ENCODE measurements around the gene ZNF836.
A peak's percentile ranks its signal among the peaks of the same experiment; 100 is the strongest.

ZNF836 gene

DNA sequence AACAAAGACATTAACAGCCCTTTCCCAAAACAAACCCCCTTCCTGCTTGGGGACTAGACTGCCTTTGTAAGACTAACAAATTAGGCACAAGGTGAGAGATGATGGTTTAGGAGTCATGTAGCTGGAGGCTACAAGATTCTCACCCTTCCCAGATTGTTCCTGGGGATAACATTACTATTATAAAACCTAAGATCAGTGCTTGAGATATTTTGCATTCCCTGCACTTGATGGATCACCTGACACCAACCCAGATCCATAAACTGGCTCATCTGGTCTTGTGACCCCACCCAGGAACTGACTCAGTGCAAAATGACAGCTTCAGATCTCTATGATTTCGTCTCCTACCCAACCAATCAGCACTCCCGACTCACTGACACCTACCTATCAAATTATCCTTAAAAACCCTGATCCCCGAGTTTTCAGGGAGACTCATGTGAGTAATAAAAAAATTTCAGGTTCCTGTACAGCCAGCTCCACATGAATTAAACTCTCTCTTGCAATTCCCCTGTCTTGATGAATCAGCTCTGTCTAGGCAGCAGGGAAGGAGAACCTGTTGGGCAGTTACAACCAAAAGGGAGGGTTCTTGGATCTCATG lies 29.3 kb downstream of the ZNF836 start:
- Histone ChIP-seq H3K36me3 (ENCODE audit: control insufficient read depth in 4 of 4, insufficient read depth in 4 of 4, low read length in 3 of 4) (no peaks in the 10 kb centered on the region), H3K27ac (ENCODE audit: insufficient read depth in 1 of 2, low read depth in 1 of 2, low read length in 2 of 2, poor library complexity in 1 of 2, severe bottlenecking in 2 of 2) (no peak overlapping the region), H3K27me3 (replicated peaks in 2 of 5; ENCODE audit: control insufficient read depth in 4 of 5, insufficient read depth in 5 of 5, low read length in 4 of 5) (no peaks in the 10 kb centered on the region), H3K4me1 (ENCODE audit: control extremely low read depth in 1 of 4, control insufficient read depth in 4 of 4, insufficient read depth in 4 of 4, low read length in 3 of 4) (peaks cover 0 to 25% (median 16%) of the 10 kb centered on the region in 4 experiments), H3K9me3 (ENCODE audit: control extremely low read depth in 1 of 5, control insufficient read depth in 4 of 5, insufficient read depth in 2 of 5, low read depth in 1 of 5, low read length in 4 of 5) (peaks cover 0 to 35% (median 10%) of the 10 kb centered on the region in 5 experiments), H3K4me3 (ENCODE audit: control insufficient read depth in 1 of 7, extremely low read depth in 1 of 7, insufficient read depth in 4 of 7, low read depth in 2 of 7, low read length in 6 of 7) (no peak overlapping the region)
- CTCF ChIA-PET: no interaction called here
- WGBS (ENCODE audit: insufficient coverage): 100% methylated on average over 1 of the region's 3 CpGs
- no peak for DNase-seq
- POLR2A ChIA-PET: no interaction called here

DNA sequence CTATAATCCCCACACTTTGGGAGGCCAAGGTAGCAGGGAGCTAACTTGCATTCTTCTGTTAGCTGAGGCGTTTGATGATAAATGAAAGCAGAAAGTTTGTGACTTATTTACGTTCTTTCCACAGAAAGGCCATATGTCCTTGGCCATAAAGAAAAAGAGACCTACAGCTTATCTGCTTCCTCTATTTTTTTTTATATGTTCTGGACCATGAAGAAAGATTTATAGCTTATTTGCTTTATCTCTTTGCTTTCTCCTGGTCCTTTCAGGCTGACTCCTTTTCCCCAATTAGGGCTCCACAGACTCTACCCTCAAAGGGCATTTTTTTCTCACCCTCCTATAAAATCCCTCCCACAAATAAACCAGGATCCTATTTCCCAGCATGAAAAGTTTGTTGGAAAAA lies 30.2 kb downstream of the ZNF836 start:
- POLR2A ChIA-PET: no interaction called here
- DNase-seq: no peak
- CTCF ChIA-PET: no interaction called here
- H3K27me3 ChIP-seq (replicated peaks in 2 of 5; ENCODE audit: control insufficient read depth in 4 of 5, insufficient read depth in 5 of 5, low read length in 4 of 5): no peaks in the 10 kb centered on the region
- no peak overlapping the region for H3K27ac ChIP-seq (ENCODE audit: insufficient read depth in 1 of 2, low read depth in 1 of 2, low read length in 2 of 2, poor library complexity in 1 of 2, severe bottlenecking in 2 of 2)
- peaks cover 0 to 32% (median 9%) of the 10 kb centered on the region in 5 experiments for H3K9me3 ChIP-seq (ENCODE audit: control extremely low read depth in 1 of 5, control insufficient read depth in 4 of 5, insufficient read depth in 2 of 5, low read depth in 1 of 5, low read length in 4 of 5)
- H3K36me3 ChIP-seq (ENCODE audit: control insufficient read depth in 4 of 4, insufficient read depth in 4 of 4, low read length in 3 of 4): peaks cover 0 to 3% (median 0%) of the 10 kb centered on the region in 4 experiments
- H3K4me3 ChIP-seq (ENCODE audit: control insufficient read depth in 1 of 7, extremely low read depth in 1 of 7, insufficient read depth in 4 of 7, low read depth in 2 of 7, low read length in 6 of 7): no peak overlapping the region
- 90% methylated on average over 2 of the region's 2 CpGs for WGBS (ENCODE audit: insufficient coverage)
- H3K4me1 ChIP-seq (ENCODE audit: control extremely low read depth in 1 of 4, control insufficient read depth in 4 of 4, insufficient read depth in 4 of 4, low read length in 3 of 4): peaks cover 0 to 25% (median 16%) of the 10 kb centered on the region in 4 experiments

DNA sequence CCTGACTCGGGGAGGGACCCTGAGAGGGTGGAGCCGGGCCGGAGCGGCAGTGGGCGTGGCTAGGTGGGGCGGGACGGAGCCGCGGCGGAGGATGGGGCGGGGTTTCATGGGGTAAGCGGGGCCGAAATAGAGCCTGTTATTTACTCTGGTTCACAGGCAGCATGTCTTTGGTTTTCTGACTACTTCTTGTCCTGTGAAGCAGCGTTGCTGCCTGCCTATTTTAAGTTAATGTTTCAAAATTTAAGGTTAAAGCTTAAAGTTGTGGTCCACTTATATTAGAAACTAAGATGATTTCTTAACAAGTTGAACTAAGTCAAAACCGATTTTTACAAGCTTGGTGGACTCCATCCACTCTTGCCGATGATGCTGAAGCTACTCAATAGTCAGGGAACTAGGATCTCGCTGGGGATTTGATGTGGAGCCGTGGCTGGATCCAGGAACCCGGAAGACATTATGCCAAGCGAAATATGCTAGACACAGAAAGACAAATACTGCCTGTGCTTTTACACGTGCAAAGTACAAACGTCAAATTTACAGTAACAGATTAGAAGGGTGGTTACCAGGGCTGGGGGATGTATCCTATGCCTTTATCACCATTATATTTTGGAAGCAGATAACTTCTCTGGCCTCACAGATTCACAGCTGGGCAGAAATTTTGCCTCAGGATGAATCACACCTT lies 31.2 kb downstream of the ZNF836 start:
- Histone ChIP-seq H3K36me3 (ENCODE audit: control insufficient read depth in 4 of 4, insufficient read depth in 4 of 4, low read length in 3 of 4) (peaks cover 0 to 9% (median 7%) of the 10 kb centered on the region in 4 experiments), H3K4me1 (ENCODE audit: control extremely low read depth in 1 of 4, control insufficient read depth in 4 of 4, insufficient read depth in 4 of 4, low read length in 3 of 4) (peaks cover 0 to 25% (median 16%) of the 10 kb centered on the region in 4 experiments), H3K9me3 (ENCODE audit: control extremely low read depth in 1 of 5, control insufficient read depth in 4 of 5, insufficient read depth in 2 of 5, low read depth in 1 of 5, low read length in 4 of 5) (peaks cover 0 to 36% (median 18%) of the 10 kb centered on the region in 5 experiments), H3K4me3 (ENCODE audit: control insufficient read depth in 1 of 7, extremely low read depth in 1 of 7, insufficient read depth in 4 of 7, low read depth in 2 of 7, low read length in 6 of 7) (peak overlapping the region; percentile 82 to 100 (median 96)), H3K27ac (ENCODE audit: insufficient read depth in 1 of 2, low read depth in 1 of 2, low read length in 2 of 2, poor library complexity in 1 of 2, severe bottlenecking in 2 of 2) (peak overlapping the region; percentile 54 to 66), H3K27me3 (replicated peaks in 2 of 5; ENCODE audit: control insufficient read depth in 4 of 5, insufficient read depth in 5 of 5, low read length in 4 of 5) (no peaks in the 10 kb centered on the region)
- POLR2A ChIA-PET: interaction anchor here (0.6 kb wide), 1 partner anchor 1815 kb away, joined by 4 read pairs; no protein-coding TSS in a partner anchor
- WGBS (ENCODE audit: insufficient coverage): 61% methylated on average over 11 of the region's 22 CpGs
- no peak for DNase-seq
- CTCF ChIA-PET: interaction anchor here (1.5 kb wide), 1 partner anchor 31 kb away, joined by 4 read pairs; the partner anchor contains the start of gene ZNF836

DNA sequence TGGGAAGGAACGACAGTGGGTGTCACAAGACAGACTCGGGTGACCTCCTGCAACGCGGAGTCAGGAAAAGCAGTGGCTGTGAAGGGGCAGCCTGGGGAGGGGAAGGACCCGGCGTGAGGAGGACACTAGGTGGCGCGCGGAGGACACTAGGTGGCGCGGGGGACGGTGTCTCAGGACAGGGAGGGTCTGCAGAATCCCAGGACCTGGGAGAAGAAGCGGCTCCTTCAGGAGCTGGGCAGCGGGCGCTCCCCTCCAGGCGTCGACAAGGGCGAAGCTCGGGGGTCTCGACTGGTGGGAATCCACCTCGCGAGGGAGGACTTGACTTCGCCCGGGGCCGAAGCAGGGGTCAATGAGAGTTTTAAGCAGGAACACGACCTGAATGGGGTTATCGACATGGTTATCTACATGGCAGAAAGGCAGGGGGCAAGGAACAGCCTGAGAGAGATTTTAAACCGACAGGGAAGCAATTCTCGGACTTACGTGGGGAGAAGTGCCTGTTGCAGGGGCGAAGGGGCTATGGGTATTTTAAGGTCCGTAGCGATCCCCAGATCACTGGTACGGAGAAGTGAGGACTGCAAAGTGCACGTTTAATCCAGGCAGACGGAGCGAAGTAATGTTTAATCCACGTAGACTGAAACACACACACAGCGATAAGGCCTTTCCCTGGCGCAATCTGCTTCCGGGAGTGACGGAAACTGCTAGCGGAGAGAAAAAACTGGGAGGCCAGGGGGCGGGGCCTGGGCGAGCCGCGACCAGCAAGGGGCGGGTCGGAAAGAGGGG lies 32.0 kb downstream of the ZNF836 start, which contains the start of gene ZNF616:
ZNF616 (minus strand) TSS at position 687 of the 780 bp plus-strand sequence. CDS start 9,426 bp downstream, outside the sequence.
- ChIA-PET POLR2A (no interaction called here), CTCF (interaction anchor here (0.5 to 1.8 kb wide), 3 partner anchors 32 to 377 kb away, joined by 3 to 11 read pairs (median 4); partner anchors contain the start of gene ZNF836)
- Histone ChIP-seq H3K9me3 (ENCODE audit: control extremely low read depth in 1 of 5, control insufficient read depth in 4 of 5, insufficient read depth in 2 of 5, low read depth in 1 of 5, low read length in 4 of 5) (peaks cover 0 to 38% (median 23%) of the 10 kb centered on the region in 5 experiments), H3K4me1 (ENCODE audit: control extremely low read depth in 1 of 4, control insufficient read depth in 4 of 4, insufficient read depth in 4 of 4, low read length in 3 of 4) (peaks cover 0 to 21% (median 16%) of the 10 kb centered on the region in 4 experiments), H3K27me3 (replicated peaks in 2 of 5; ENCODE audit: control insufficient read depth in 4 of 5, insufficient read depth in 5 of 5, low read length in 4 of 5) (no peaks in the 10 kb centered on the region), H3K4me3 (ENCODE audit: control insufficient read depth in 1 of 7, extremely low read depth in 1 of 7, insufficient read depth in 4 of 7, low read depth in 2 of 7, low read length in 6 of 7) (peak within 1 kb of the TSS; percentile 82 to 100 (median 96)), H3K36me3 (ENCODE audit: control insufficient read depth in 4 of 4, insufficient read depth in 4 of 4, low read length in 3 of 4) (peaks cover 0 to 15% (median 13%) of the 10 kb centered on the region in 4 experiments), H3K27ac (ENCODE audit: insufficient read depth in 1 of 2, low read depth in 1 of 2, low read length in 2 of 2, poor library complexity in 1 of 2, severe bottlenecking in 2 of 2) (peak within 1 kb of the TSS; percentile 85 to 93)
- DNase-seq: peak; percentile 93 to 96 (median 95)
- 0% methylated on average over 42 of the region's 49 CpGs for WGBS (ENCODE audit: insufficient coverage)

DNA sequence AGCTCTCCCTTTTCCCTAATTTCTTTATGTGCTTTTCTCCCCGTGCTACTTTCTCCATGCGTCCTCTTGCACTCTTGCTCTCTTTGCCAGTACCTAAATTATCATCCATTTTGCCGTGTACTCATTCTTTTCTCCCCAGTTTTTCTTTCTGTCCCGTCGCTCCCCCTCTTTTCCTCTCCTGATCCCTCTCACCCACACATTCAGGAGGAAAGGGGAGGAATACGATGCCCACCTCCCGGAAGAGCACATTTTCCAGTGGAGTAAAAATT lies 32.5 kb downstream of the ZNF836 start:
- Histone ChIP-seq H3K27ac (ENCODE audit: insufficient read depth in 1 of 2, low read depth in 1 of 2, low read length in 2 of 2, poor library complexity in 1 of 2, severe bottlenecking in 2 of 2) (peak overlapping the region; percentile 58 to 93), H3K27me3 (replicated peaks in 2 of 5; ENCODE audit: control insufficient read depth in 4 of 5, insufficient read depth in 5 of 5, low read length in 4 of 5) (no peaks in the 10 kb centered on the region), H3K9me3 (ENCODE audit: control extremely low read depth in 1 of 5, control insufficient read depth in 4 of 5, insufficient read depth in 2 of 5, low read depth in 1 of 5, low read length in 4 of 5) (peaks cover 0 to 42% (median 26%) of the 10 kb centered on the region in 5 experiments), H3K4me3 (ENCODE audit: control insufficient read depth in 1 of 7, extremely low read depth in 1 of 7, insufficient read depth in 4 of 7, low read depth in 2 of 7, low read length in 6 of 7) (peak overlapping the region; percentile 82 to 100 (median 96)), H3K4me1 (ENCODE audit: control extremely low read depth in 1 of 4, control insufficient read depth in 4 of 4, insufficient read depth in 4 of 4, low read length in 3 of 4) (peaks cover 0 to 20% (median 15%) of the 10 kb centered on the region in 4 experiments), H3K36me3 (ENCODE audit: control insufficient read depth in 4 of 4, insufficient read depth in 4 of 4, low read length in 3 of 4) (peaks cover 2 to 21% (median 14%) of the 10 kb centered on the region in 4 experiments)
- POLR2A ChIA-PET: no interaction called here
- WGBS (ENCODE audit: insufficient coverage): 0% methylated on average over 3 of the region's 7 CpGs
- peak in 1 of 3 donors; percentile 22 for DNase-seq
- CTCF ChIA-PET: interaction anchor here (1.8 kb wide), 1 partner anchor 98 kb away, joined by 11 read pairs; no protein-coding TSS in a partner anchor

DNA sequence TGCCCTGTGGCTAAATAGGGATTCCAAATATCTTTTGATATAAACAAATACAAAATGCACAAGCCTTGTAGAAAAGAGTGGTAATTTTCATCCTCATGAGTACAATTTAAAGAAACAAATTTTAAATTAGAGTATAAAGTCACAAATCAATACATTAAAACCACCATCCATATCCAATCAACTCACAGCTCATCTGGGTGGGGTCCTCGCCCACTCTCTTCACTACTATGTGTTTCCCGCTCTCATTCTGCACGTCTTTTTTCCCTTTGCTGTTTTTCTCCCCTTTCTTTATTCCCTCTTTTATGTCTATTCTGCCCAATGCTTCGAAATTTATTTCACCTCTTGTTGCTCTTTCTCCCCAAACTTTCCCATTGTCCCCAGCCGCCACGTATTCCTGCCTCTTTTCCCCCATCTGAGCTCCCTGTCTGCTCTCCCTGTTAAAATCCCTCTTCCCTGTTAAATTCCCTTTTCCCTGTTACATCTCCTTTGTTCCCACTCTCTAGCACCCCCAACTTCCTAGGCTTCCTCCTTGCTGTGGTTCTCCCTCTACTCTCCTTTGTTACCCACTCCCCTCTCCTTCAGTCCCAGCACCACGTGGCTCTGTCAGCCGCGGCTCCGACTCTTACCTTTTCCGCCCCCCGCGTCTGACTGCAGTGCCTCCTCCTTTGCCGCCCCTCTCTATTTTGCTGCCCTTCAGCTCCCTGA lies 33.0 kb downstream of the ZNF836 start:
- 12% methylated on average over 14 of the region's 14 CpGs for WGBS (ENCODE audit: insufficient coverage)
- peak in 2 of 3 donors; percentile 52 to 60 for DNase-seq
- no peaks in the 10 kb centered on the region for H3K27me3 ChIP-seq (replicated peaks in 2 of 5; ENCODE audit: control insufficient read depth in 4 of 5, insufficient read depth in 5 of 5, low read length in 4 of 5)
- H3K36me3 ChIP-seq (ENCODE audit: control insufficient read depth in 4 of 4, insufficient read depth in 4 of 4, low read length in 3 of 4): peaks cover 4 to 24% (median 15%) of the 10 kb centered on the region in 4 experiments
- H3K27ac ChIP-seq (ENCODE audit: insufficient read depth in 1 of 2, low read depth in 1 of 2, low read length in 2 of 2, poor library complexity in 1 of 2, severe bottlenecking in 2 of 2): peak overlapping the region; percentile 58 to 93
- ChIA-PET CTCF (interaction anchor here (1.8 kb wide), 1 partner anchor 98 kb away, joined by 11 read pairs; no protein-coding TSS in a partner anchor), POLR2A (no interaction called here)
- peaks cover 0 to 47% (median 31%) of the 10 kb centered on the region in 5 experiments for H3K9me3 ChIP-seq (ENCODE audit: control extremely low read depth in 1 of 5, control insufficient read depth in 4 of 5, insufficient read depth in 2 of 5, low read depth in 1 of 5, low read length in 4 of 5)
- peak overlapping the region; percentile 82 to 100 (median 96) for H3K4me3 ChIP-seq (ENCODE audit: control insufficient read depth in 1 of 7, extremely low read depth in 1 of 7, insufficient read depth in 4 of 7, low read depth in 2 of 7, low read length in 6 of 7)
- peaks cover 0 to 20% (median 15%) of the 10 kb centered on the region in 4 experiments for H3K4me1 ChIP-seq (ENCODE audit: control extremely low read depth in 1 of 4, control insufficient read depth in 4 of 4, insufficient read depth in 4 of 4, low read length in 3 of 4)
